IMR-90 (cell line): Measurements from ENCODE around the gene SOCS3. TPM values are rescaled to one million over a fixed set of nuclear protein-coding genes. Genes with fewer than 3 reads are reported as not detected.

ENCODE experiments used
- ATAC-seq: fragments of 200-7000 bp; cut with Tn5 transposase; 2 replicates; pipeline ENCODE4 v1.9.1; 2020; ENCODE audit warnings: low read depth, mild to moderate bottlenecking, moderate library complexity
- BruUV-seq: library from RNA; stranded (reverse); fragments of 400-500 nt; replicated peaks from 2 replicates; lab custom pipeline; 2021; lab: Mats Ljungman, UMichigan
- CTCF ChIA-PET: fragments of 300-600 bp; formaldehyde crosslinking; extraction: SDS; loops from one replicate; lab custom pipeline; 2021; ENCODE audit warnings: antibody characterized with exemption; lab: Yijun Ruan, JAX
- POLR2A ChIA-PET: fragments of 300-600 bp; sonication (Branson Sonifier 250); formaldehyde crosslinking; loops from one replicate; lab custom pipeline; 2022; ENCODE audit warnings: antibody characterized with exemption; ENCODE audit not compliant: unreplicated experiment; lab: Charles Lee
- DNase-seq: peaks from one replicate; pipeline ENCODE4 v3.0.0; 2013
- H2AFZ ChIP-seq: replicated peaks from 2 replicates; pipeline ENCODE3; 2013; ENCODE audit warnings: low read length, mild to moderate bottlenecking; ENCODE audit not compliant: poor library complexity
- H2AK5ac ChIP-seq: 2 replicates; pipeline ENCODE4 v1.6.1; 2013; ENCODE audit warnings: low read depth, low read length, inconsistent platforms
- H2AK9ac ChIP-seq: replicated peaks from 2 replicates; pipeline ENCODE3; 2013; ENCODE audit warnings: mild to moderate bottlenecking, low read depth, low read length, moderate library complexity; ENCODE audit not compliant: poor library complexity
- H2BK120ac ChIP-seq: 2 replicates; pipeline ENCODE4 v1.6.1; 2013; ENCODE audit warnings: low read depth, low read length, inconsistent platforms
- H2BK15ac ChIP-seq: 3 replicates; pipeline ENCODE4 v1.6.1; 2013; ENCODE audit warnings: low read depth, low read length, inconsistent platforms
- H2BK20ac ChIP-seq: 2 replicates; pipeline ENCODE4 v1.6.1; 2013; ENCODE audit warnings: low read depth, mild to moderate bottlenecking, inconsistent platforms, low read length, moderate library complexity
- H2BK5ac ChIP-seq: 2 replicates; pipeline ENCODE4 v1.6.1; 2013; ENCODE audit warnings: mild to moderate bottlenecking, low read depth, low read length, inconsistent platforms; ENCODE audit not compliant: poor library complexity, severe bottlenecking
- H3K14ac ChIP-seq: replicated peaks from 2 replicates; pipeline ENCODE4 v1.6.1; 2013; ENCODE audit warnings: low read depth, low read length, inconsistent platforms
- H3K18ac ChIP-seq: 2 replicates; pipeline ENCODE4 v1.6.1; 2013; ENCODE audit warnings: low read depth, low read length, control low read depth
- H3K23ac ChIP-seq: 2 replicates; pipeline ENCODE4 v1.6.1; 2013; ENCODE audit warnings: low read depth, low read length, inconsistent platforms
- H3K27ac ChIP-seq: 2 replicates; pipeline ENCODE4 v1.5.1; 2013; ENCODE audit warnings: mild to moderate bottlenecking, control low read depth, low read length; ENCODE audit not compliant: insufficient read depth
- H3K27me3 ChIP-seq: 2 replicates; pipeline ENCODE4 v1.6.1; 2013; ENCODE audit warnings: low read length; ENCODE audit not compliant: control insufficient read depth, insufficient read depth
- H3K36me3 ChIP-seq: 2 replicates; pipeline ENCODE4 v1.6.1; 2013; ENCODE audit warnings: low read length, mixed read lengths; ENCODE audit not compliant: control insufficient read depth, insufficient read depth
- H3K4ac ChIP-seq: 2 replicates; pipeline ENCODE4 v1.6.1; 2013; ENCODE audit warnings: low read depth, low read length, inconsistent platforms
- H3K4me1 ChIP-seq: 2 replicates; pipeline ENCODE4 v1.6.1; 2013; ENCODE audit warnings: low read length, mixed read lengths; ENCODE audit not compliant: control insufficient read depth, insufficient read depth
- H3K4me2 ChIP-seq: 2 replicates; pipeline ENCODE4 v1.6.1; 2013; ENCODE audit warnings: low read depth, mild to moderate bottlenecking, control low read depth, low read length, moderate library complexity
- H3K4me3 ChIP-seq: 2 replicates; pipeline ENCODE4 v1.5.1; 2013; ENCODE audit warnings: low read depth, mild to moderate bottlenecking, control low read depth, low read length, moderate library complexity; ENCODE audit not compliant: insufficient read depth
- H3K56ac ChIP-seq: 2 replicates; pipeline ENCODE4 v1.6.1; 2013; ENCODE audit warnings: low read length, inconsistent platforms; ENCODE audit not compliant: insufficient read depth; ENCODE audit errors: extremely low read depth
- H3K79me1 ChIP-seq, 2 experiments: 2 replicates each; pipeline ENCODE4 v1.6.1; 2013; ENCODE audit warnings: low read length in 2 of 2, inconsistent platforms in 1 of 2, low read depth in 1 of 2
- H3K9ac ChIP-seq: 2 replicates; pipeline ENCODE4 v1.6.1; 2013; ENCODE audit warnings: low read depth, low read length, control low read depth
- H3K9me1 ChIP-seq: 2 replicates; pipeline ENCODE4 v1.6.1; 2013; ENCODE audit warnings: low read length, inconsistent platforms; ENCODE audit not compliant: insufficient read depth
- H3K9me3 ChIP-seq: 2 replicates; pipeline ENCODE4 v1.6.1; 2013; ENCODE audit warnings: low read length; ENCODE audit not compliant: control insufficient read depth, insufficient read depth
- H4K20me1 ChIP-seq: 2 replicates; pipeline ENCODE4 v1.6.1; 2013; ENCODE audit warnings: low read length, inconsistent platforms; ENCODE audit not compliant: insufficient read depth
- H4K5ac ChIP-seq: 2 replicates; pipeline ENCODE4 v1.6.1; 2013; ENCODE audit warnings: mild to moderate bottlenecking, low read depth, low read length, control low read depth
- H4K8ac ChIP-seq, 2 experiments: 2 replicates each; pipeline ENCODE4 v1.6.1; 2013; ENCODE audit warnings: low read depth in 2 of 2, low read length in 2 of 2, control low read depth in 1 of 2, inconsistent platforms in 1 of 2
- H4K91ac ChIP-seq: 2 replicates; pipeline ENCODE4 v1.6.1; 2013; ENCODE audit warnings: low read depth, low read length, inconsistent platforms; ENCODE audit not compliant: insufficient read depth
- CEBPB ChIP-seq: IDR thresholded peaks from 2 replicates; pipeline ENCODE4 v1.6.1; 2012; ENCODE audit warnings: low read depth, low read length, improper control_type of control experiment
- CHD1 ChIP-seq: IDR thresholded peaks from 2 replicates; pipeline ENCODE4 v1.6.1; 2012; ENCODE audit warnings: low read depth, low read length, improper control_type of control experiment
- ELK1 ChIP-seq: fragments of 150-350 bp; IDR thresholded peaks from 2 replicates; pipeline ENCODE4 v1.6.1; 2016; ENCODE audit warnings: low read depth, mild to moderate bottlenecking, low read length, moderate library complexity, borderline replicate concordance
- FOS ChIP-seq: fragments of 150-350 bp; IDR thresholded peaks from 2 replicates; pipeline ENCODE4 v1.6.1; 2016; ENCODE audit warnings: low read depth, low read length
- MAFK ChIP-seq: IDR thresholded peaks from 2 replicates; pipeline ENCODE4 v1.6.1; 2012; ENCODE audit warnings: low read depth, low read length, improper control_type of control experiment
- MXI1 ChIP-seq: IDR thresholded peaks from 2 replicates; pipeline ENCODE4 v1.6.1; 2012; ENCODE audit warnings: low read depth, mild to moderate bottlenecking, low read length, moderate library complexity, borderline replicate concordance
- NFE2L2 ChIP-seq: fragments of 150-350 bp; IDR thresholded peaks from 2 replicates; pipeline ENCODE4 v1.6.1; 2016; ENCODE audit warnings: low read depth, mild to moderate bottlenecking, low read length
- POLR2A ChIP-seq: IDR thresholded peaks from 2 replicates; pipeline ENCODE4 v1.6.1; 2012; ENCODE audit warnings: mild to moderate bottlenecking, low read depth, low read length
- RAD21 ChIP-seq: IDR thresholded peaks from 2 replicates; pipeline ENCODE4 v1.6.1; 2012; ENCODE audit warnings: low read length, improper control_type of control experiment
- RCOR1 ChIP-seq: IDR thresholded peaks from 2 replicates; pipeline ENCODE4 v1.6.1; 2012; ENCODE audit warnings: mild to moderate bottlenecking, low read length, improper control_type of control experiment; ENCODE audit not compliant: insufficient replicate concordance
- WGBS, 2 experiments: methylation state at CpG; one replicate each; pipeline versions ENCODE4 v1.1.5 to v1.1.7; 2013; ENCODE audit warnings: missing lambda C conversion rate in 2 of 2; ENCODE audit not compliant: insufficient read length in 1 of 2; ENCODE audit errors: extremely low coverage in 2 of 2; 5-methylcytosine and 5-hydroxymethylcytosine counted together
- dilution Hi-C: fragments of 300-500 bp; cut with HindIII; formaldehyde crosslinking; loops from one replicate; pipeline ENCODE4 v1.14.3; 2018; ENCODE audit warnings: low sequenced_read_pairs; ENCODE audit not compliant: unreplicated experiment
- in situ Hi-C: fragments of 300-500 bp; cut with MboI; formaldehyde crosslinking; loops from 3 replicates; pipeline ENCODE4 v1.14.3; 2019; ENCODE audit warnings: low sequenced_read_pairs, inconsistent platforms, mixed read lengths
- intact Hi-C: fragments of 100-400 bp; cut with micrococcal nuclease; formaldehyde crosslinking; loops from 2 replicates; pipeline ENCODE4 v1.10.0; 2022
- polyA plus RNA-seq, 3 experiments: library from polyadenylated mRNA; depleted of rRNA; stranded (reverse); fragments of >200 nt; gene quantifications; 2 replicates each; pipeline ENCODE4 v1.2.3, GENCODE V29; 2012; ENCODE audit warnings: low replicate concordance in 1 of 3
- total RNA-seq: library from RNA; depleted of rRNA; stranded (reverse); fragments of >200 nt; gene quantifications from 2 replicates; pipeline ENCODE4 v1.2.3, GENCODE V29; 2012
- TF ChIP-seq, protein P1 (sequence below): fragments of 150-350 bp; IDR thresholded peaks from 2 replicates; pipeline ENCODE4 v1.6.1; 2017; ENCODE audit warnings: mild to moderate bottlenecking, antibody characterized with exemption, low read length, low read depth

The SOCS3 gene
- total and polyA plus RNA-seq, 2 of the 4 experiments (the other 2 are of a cell fraction), result 19.2 to 19.9 TPM

DNA sequence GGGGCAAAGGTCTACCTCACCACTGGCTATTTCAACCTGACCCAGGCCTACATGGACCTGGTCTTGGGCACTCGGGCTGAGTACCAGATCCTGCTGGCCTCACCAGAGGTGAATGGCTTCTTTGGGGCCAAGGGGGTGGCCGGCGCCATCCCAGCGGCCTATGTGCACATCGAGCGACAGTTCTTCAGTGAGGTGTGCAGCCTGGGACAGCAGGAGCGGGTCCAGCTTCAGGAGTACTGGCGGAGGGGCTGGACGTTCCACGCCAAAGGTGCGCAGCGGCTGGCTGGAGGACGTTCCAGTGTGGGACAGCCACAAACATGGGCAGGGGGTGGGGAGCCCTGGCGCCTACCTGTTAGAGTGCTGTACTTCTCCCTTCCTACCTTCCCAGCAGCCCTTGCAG, 43.9 kb upstream of the SOCS3 start:
- in situ Hi-C loops, result no loop called here
- no peak overlapping the region for H3K14ac ChIP-seq

More for the DNA sequence above, 43.9 kb upstream of the SOCS3 start:
- H2BK5ac ChIP-seq, result no peak overlapping the region
- no peak overlapping the region for H3K4ac ChIP-seq
- H3K4me2 ChIP-seq, result no peak overlapping the region
- peaks cover 6% of the 10 kb centered on the region for H3K4me1 ChIP-seq
- CTCF ChIA-PET, result no interaction called here
- peaks cover 38 to 86% of the 10 kb centered on the region in 2 experiments for H3K79me1 ChIP-seq
- TF ChIP-seq ELK1 (no peak), FOS (no peak), POLR2A (no peak), MAFK (no peak), MXI1 (no peak), RAD21 (no peak), CHD1 (no peak), CEBPB (no peak), RCOR1 (no peak), NFE2L2 (no peak)
- TF ChIP-seq, protein P1, sequence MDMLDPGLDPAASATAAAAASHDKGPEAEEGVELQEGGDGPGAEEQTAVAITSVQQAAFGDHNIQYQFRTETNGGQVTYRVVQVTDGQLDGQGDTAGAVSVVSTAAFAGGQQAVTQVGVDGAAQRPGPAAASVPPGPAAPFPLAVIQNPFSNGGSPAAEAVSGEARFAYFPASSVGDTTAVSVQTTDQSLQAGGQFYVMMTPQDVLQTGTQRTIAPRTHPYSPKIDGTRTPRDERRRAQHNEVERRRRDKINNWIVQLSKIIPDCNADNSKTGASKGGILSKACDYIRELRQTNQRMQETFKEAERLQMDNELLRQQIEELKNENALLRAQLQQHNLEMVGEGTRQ, result no peak
- no peak overlapping the region for H3K18ac ChIP-seq
- peaks cover 77% of the 10 kb centered on the region for H3K36me3 ChIP-seq
- H2AK5ac ChIP-seq, result no peak overlapping the region
- H3K27me3 ChIP-seq, result no peaks in the 10 kb centered on the region
- no peak overlapping the region for H3K56ac ChIP-seq
- no peak overlapping the region for H2AK9ac ChIP-seq
- BruUV-seq, result no TSS peak
- H3K9ac ChIP-seq, result no peak overlapping the region
- H3K9me1 ChIP-seq, result peaks cover 28% of the 10 kb centered on the region
- H3K4me3 ChIP-seq, result no peak overlapping the region
- dilution Hi-C loops, result no loop called here
- whole genome bisulfite sequencing, 2 experiments, result 93% methylated on average over 6 of the region's 14 CpGs; no CpG with 5 or more reads in 1 of the 2 experiments
- no peaks in the 10 kb centered on the region for H3K9me3 ChIP-seq
- no peak overlapping the region for H2BK120ac ChIP-seq
- no peak for ATAC-seq
- H2BK20ac ChIP-seq, result no peak overlapping the region
- intact Hi-C loops, result no loop called here
- no peak overlapping the region for H2BK15ac ChIP-seq
- H4K5ac ChIP-seq, result no peak overlapping the region
- no peak overlapping the region for H4K91ac ChIP-seq
- H4K20me1 ChIP-seq, result peaks cover 34% of the 10 kb centered on the region
- H3K23ac ChIP-seq, result no peak overlapping the region
- no peak for DNase-seq
- POLR2A ChIA-PET, result no interaction called here
- H3K27ac ChIP-seq, result no peak overlapping the region
- H4K8ac ChIP-seq, result no peak overlapping the region
- no peak overlapping the region for H2AFZ ChIP-seq
